ENCODE data around the gene CCSAP. TPM values are rescaled to one million over a fixed set of nuclear protein-coding genes. Genes with fewer than 3 reads are reported as not detected.

Gene CCSAP
- polyA plus RNA-seq, 1 of the 3 experiments (the other 2 are of a cell fraction), result 1.8 TPM

GRCh38 chr1:229347528-229347927, 4.7 kb upstream of the CCSAP start:
- POLR2A ChIA-PET, result no interaction called here
- no peaks in the 10 kb centered on the region for H3K9me2 ChIP-seq
- H2AFZ ChIP-seq (ENCODE audit: low read depth), result no peak overlapping the region
- no peaks in the 10 kb centered on the region for H3K9me3 ChIP-seq
- no peaks in the 10 kb centered on the region for H3K79me2 ChIP-seq (ENCODE audit: insufficient read depth)
- H3K9ac ChIP-seq, result no peak overlapping the region
- H3K27ac ChIP-seq (ENCODE audit: low read depth in 2 of 2, low read length in 1 of 2), result no peak overlapping the region
- H3F3A ChIP-seq (replicated peaks; ENCODE audit: insufficient read depth), result peaks cover 2% of the 10 kb centered on the region
- DNase-seq, result no peak
- H3K4me1 ChIP-seq (ENCODE audit: control insufficient read depth in 1 of 2, insufficient read depth in 2 of 2, low read depth in 1 of 2, low read length in 1 of 2), result peaks cover 0 to 3% of the 10 kb centered on the region in 2 experiments; a peak in 2 of 4 replicates
- peaks cover 9% of the 10 kb centered on the region; the same call in 1 of the 2 replicates for H3K27me3 ChIP-seq (ENCODE audit: insufficient read depth)
- 85% methylated on average over 3 of the region's 3 CpGs for WGBS (ENCODE audit: low lambda C conversion rate)
- H3K36me3 ChIP-seq (replicated peaks in 1 of 2; ENCODE audit: control insufficient read depth in 1 of 2, insufficient read depth in 2 of 2, low read length in 1 of 2), result no peaks in the 10 kb centered on the region
- TF ChIP-seq RFX5 (IDR thresholded peaks at IDR 0.05; ENCODE audit: low read length), result no peak
- TF ChIP-seq EP300 (IDR thresholded peaks at IDR 0.05; ENCODE audit: borderline replicate concordance in 1 of 2, low read depth in 1 of 2, low read length in 1 of 2), result no peak
- TF ChIP-seq, protein P1, sequence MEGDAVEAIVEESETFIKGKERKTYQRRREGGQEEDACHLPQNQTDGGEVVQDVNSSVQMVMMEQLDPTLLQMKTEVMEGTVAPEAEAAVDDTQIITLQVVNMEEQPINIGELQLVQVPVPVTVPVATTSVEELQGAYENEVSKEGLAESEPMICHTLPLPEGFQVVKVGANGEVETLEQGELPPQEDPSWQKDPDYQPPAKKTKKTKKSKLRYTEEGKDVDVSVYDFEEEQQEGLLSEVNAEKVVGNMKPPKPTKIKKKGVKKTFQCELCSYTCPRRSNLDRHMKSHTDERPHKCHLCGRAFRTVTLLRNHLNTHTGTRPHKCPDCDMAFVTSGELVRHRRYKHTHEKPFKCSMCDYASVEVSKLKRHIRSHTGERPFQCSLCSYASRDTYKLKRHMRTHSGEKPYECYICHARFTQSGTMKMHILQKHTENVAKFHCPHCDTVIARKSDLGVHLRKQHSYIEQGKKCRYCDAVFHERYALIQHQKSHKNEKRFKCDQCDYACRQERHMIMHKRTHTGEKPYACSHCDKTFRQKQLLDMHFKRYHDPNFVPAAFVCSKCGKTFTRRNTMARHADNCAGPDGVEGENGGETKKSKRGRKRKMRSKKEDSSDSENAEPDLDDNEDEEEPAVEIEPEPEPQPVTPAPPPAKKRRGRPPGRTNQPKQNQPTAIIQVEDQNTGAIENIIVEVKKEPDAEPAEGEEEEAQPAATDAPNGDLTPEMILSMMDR (IDR thresholded peaks at IDR 0.05), result no peak
- TF ChIP-seq MEF2A (IDR thresholded peaks at IDR 0.05; ENCODE audit: borderline replicate concordance, low read depth), result no peak
- no peak for TF ChIP-seq RAD21 (IDR thresholded peaks at IDR 0.05; ENCODE audit: low read length)
- no peak for TF ChIP-seq ELF1 (IDR thresholded peaks at IDR 0.05)
- TF ChIP-seq NFIC (IDR thresholded peaks at IDR 0.05; ENCODE audit: borderline replicate concordance), result no peak
- no peak for TF ChIP-seq MXI1 (IDR thresholded peaks at IDR 0.05; ENCODE audit: low read depth, low read length)
- no peak for TF ChIP-seq CHD2 (IDR thresholded peaks at IDR 0.05; ENCODE audit: low read length, partially characterized antibody)
- TF ChIP-seq GATA2 (CRISPR knock-in tag; IDR thresholded peaks at IDR 0.05), result no peak
- no peak for TF ChIP-seq TAF1 (IDR thresholded peaks at IDR 0.05; ENCODE audit: borderline replicate concordance, low read depth, low read length)
- TF ChIP-seq, protein P2, sequence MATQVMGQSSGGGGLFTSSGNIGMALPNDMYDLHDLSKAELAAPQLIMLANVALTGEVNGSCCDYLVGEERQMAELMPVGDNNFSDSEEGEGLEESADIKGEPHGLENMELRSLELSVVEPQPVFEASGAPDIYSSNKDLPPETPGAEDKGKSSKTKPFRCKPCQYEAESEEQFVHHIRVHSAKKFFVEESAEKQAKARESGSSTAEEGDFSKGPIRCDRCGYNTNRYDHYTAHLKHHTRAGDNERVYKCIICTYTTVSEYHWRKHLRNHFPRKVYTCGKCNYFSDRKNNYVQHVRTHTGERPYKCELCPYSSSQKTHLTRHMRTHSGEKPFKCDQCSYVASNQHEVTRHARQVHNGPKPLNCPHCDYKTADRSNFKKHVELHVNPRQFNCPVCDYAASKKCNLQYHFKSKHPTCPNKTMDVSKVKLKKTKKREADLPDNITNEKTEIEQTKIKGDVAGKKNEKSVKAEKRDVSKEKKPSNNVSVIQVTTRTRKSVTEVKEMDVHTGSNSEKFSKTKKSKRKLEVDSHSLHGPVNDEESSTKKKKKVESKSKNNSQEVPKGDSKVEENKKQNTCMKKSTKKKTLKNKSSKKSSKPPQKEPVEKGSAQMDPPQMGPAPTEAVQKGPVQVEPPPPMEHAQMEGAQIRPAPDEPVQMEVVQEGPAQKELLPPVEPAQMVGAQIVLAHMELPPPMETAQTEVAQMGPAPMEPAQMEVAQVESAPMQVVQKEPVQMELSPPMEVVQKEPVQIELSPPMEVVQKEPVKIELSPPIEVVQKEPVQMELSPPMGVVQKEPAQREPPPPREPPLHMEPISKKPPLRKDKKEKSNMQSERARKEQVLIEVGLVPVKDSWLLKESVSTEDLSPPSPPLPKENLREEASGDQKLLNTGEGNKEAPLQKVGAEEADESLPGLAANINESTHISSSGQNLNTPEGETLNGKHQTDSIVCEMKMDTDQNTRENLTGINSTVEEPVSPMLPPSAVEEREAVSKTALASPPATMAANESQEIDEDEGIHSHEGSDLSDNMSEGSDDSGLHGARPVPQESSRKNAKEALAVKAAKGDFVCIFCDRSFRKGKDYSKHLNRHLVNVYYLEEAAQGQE (IDR thresholded peaks at IDR 0.05; ENCODE audit: low read depth, low read length), result no peak
- TF ChIP-seq PBX3 (IDR thresholded peaks at IDR 0.05), result no peak
- H3K4me3 ChIP-seq (ENCODE audit: low read depth in 2 of 2, low read length in 1 of 2), result no peak overlapping the region
- H3K4me2 ChIP-seq, result no peak overlapping the region
- CTCF ChIA-PET, result interaction anchor here (0.6 to 1.0 kb wide), 2 partner anchors 9 to 577 kb away, joined by 3 read pairs; no protein-coding TSS in a partner anchor
- no peaks in the 10 kb centered on the region for H4K20me1 ChIP-seq (ENCODE audit: insufficient read depth)
